Measurements from ENCODE around the gene SSB.

DNA sequence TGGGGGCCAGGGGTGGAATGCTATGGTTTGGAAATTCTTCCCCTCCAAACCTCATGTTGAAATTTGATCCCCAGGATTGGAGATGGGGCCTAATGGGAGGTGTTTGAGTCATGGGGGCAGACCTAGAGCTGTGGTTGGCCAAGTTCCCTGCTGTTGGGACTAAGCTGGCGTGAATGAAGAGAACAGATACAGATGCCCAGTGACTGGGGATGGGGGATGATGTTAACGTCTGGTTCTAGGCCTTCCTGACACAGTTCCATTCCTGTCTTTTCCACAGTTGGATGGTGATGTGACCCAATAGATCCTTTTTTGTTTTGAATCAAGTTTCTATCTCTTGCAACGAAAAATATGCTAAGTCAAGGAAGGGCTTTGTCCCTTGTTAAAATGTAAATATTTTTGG is 41.3 kb upstream of the SSB start:
- TF ChIP-seq, protein P1, sequence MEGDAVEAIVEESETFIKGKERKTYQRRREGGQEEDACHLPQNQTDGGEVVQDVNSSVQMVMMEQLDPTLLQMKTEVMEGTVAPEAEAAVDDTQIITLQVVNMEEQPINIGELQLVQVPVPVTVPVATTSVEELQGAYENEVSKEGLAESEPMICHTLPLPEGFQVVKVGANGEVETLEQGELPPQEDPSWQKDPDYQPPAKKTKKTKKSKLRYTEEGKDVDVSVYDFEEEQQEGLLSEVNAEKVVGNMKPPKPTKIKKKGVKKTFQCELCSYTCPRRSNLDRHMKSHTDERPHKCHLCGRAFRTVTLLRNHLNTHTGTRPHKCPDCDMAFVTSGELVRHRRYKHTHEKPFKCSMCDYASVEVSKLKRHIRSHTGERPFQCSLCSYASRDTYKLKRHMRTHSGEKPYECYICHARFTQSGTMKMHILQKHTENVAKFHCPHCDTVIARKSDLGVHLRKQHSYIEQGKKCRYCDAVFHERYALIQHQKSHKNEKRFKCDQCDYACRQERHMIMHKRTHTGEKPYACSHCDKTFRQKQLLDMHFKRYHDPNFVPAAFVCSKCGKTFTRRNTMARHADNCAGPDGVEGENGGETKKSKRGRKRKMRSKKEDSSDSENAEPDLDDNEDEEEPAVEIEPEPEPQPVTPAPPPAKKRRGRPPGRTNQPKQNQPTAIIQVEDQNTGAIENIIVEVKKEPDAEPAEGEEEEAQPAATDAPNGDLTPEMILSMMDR (IDR thresholded peaks at IDR 0.05; ENCODE audit: low read length): no peak
- TF ChIP-seq EZH2phosphoT487 (IDR thresholded peaks at IDR 0.05; ENCODE audit: low read length): no peak
